ENCODE data around the gene ATP8A2.

ATP8A2 gene

DNA sequence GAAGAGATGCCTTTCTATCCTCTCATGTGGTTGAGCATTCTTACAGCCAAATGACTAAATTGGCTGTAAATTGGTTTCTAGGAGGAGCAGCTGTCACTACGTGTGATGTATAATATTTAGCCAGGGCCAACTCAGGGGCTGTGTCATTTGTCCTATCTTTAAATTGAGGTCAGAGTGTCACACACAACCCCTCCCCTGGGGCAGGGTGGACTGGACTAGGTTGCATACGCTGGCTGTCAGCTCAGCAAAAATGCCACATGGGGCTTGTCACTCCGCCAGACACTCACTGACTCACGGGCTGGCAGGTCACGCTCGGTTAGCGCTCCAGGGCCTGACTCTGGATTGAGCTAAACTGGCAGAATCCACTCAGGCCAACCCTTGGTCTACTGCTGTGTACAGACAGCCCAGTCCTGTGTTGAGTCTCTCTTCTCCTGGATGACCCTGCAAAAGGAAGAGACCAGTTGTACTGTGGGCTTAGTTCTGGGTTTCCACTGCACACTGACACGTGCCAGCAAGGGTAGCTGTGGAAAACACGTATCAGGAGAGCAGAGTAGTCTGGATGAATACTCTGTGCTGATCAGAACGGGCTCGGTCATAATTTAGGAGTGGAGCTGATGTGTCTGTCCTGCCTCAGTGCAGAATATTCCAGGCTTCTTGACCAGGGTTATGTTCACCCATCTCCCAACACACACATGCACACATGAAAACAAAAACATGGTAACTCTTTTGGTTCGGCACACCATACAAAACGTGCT, 650.9 kb downstream of the ATP8A2 start:
- Histone ChIP-seq H3K79me2 (ENCODE audit: control insufficient read depth, insufficient read depth, low read length, unreplicated experiment) (no peaks in the 10 kb centered on the region), H3K4me3 (ENCODE audit: low read depth, low read length) (no peak overlapping the region), H3K36me3 (ENCODE audit: insufficient read depth, low read length) (no peaks in the 10 kb centered on the region), H3K4me1 (ENCODE audit: control insufficient read depth, insufficient read depth, low read length, unreplicated experiment) (peaks cover 11% of the 10 kb centered on the region), H3K27me3 (ENCODE audit: insufficient read depth, low read length) (no peaks in the 10 kb centered on the region), H2AFZ (ENCODE audit: low read length, unreplicated experiment) (no peak overlapping the region), H3K27ac (ENCODE audit: low read depth, low read length) (peak overlapping the region; percentile 12; the same call in 1 of the 2 replicates)

DNA sequence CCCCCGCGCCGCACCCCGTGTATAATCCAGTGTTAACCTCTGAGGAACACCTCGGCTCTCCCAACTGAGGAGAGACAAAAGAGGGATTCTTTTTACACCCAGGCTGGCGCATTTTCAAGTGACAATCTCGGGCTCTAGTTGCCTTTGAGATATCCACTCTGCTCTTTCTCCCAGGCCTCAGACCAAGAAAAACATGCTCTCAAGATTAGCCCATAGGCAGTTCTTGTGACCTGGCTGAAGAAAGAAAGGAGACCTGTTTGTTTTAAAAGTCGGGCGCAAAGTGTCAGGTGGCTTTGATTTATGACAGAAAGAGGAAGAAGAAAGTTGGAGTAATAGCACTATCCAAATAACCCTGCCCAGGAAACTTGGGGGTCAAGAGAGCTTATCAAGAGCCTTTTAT, 652.8 kb downstream of the ATP8A2 start:
- Histone ChIP-seq H3K4me1 (ENCODE audit: control insufficient read depth, insufficient read depth, low read length, unreplicated experiment) (peaks cover 11% of the 10 kb centered on the region), H3K4me3 (ENCODE audit: low read depth, low read length) (no peak overlapping the region), H3K79me2 (ENCODE audit: control insufficient read depth, insufficient read depth, low read length, unreplicated experiment) (no peaks in the 10 kb centered on the region), H3K27ac (ENCODE audit: low read depth, low read length) (no peak overlapping the region), H3K27me3 (ENCODE audit: insufficient read depth, low read length) (no peaks in the 10 kb centered on the region), H3K36me3 (ENCODE audit: insufficient read depth, low read length) (no peaks in the 10 kb centered on the region), H2AFZ (ENCODE audit: low read length, unreplicated experiment) (no peak overlapping the region)

DNA sequence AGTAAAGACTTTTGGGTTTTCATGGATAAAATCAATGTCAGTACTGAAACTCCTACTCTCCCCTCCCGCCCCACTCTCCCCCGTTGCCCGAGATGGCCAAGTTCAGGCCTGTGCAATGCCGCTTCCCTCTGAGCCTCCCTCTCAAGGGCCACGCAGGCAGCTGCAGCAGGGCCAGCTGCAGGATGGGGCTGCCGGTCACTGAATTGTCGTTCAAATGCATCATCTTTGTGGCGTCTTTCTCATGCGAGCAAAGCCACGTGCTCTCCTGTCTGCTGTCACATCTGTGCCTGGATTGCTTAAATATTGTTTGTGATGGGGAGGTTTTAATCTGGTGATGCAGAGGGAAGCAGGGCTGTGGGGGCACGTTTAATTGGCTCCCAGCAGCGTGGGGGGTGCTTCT, 653.4 kb downstream of the ATP8A2 start:
- Histone ChIP-seq H2AFZ (ENCODE audit: low read length, unreplicated experiment) (no peak overlapping the region), H3K4me3 (ENCODE audit: low read depth, low read length) (no peak overlapping the region), H3K27ac (ENCODE audit: low read depth, low read length) (no peak overlapping the region), H3K4me1 (ENCODE audit: control insufficient read depth, insufficient read depth, low read length, unreplicated experiment) (peaks cover 11% of the 10 kb centered on the region), H3K79me2 (ENCODE audit: control insufficient read depth, insufficient read depth, low read length, unreplicated experiment) (no peaks in the 10 kb centered on the region), H3K27me3 (ENCODE audit: insufficient read depth, low read length) (no peaks in the 10 kb centered on the region), H3K36me3 (ENCODE audit: insufficient read depth, low read length) (no peaks in the 10 kb centered on the region)

DNA sequence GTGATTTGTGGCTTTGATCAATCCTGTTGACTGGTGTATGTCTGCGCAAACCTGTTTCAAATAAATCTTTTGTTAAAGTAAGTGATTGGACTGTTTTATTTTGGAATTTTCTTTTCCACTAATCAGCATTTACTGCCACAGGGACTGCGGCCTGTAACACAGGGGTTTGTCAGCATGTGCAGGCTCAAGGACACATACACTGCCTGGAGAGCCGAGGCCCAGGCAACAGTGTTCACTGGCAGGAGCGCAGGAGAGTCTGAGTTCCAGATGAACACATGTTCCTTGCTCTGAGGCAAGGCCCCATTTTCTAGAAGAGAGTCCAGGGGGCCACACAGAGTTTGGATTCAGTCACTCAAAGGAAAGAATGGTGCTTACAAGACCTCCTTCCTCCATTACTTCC, 654.0 kb downstream of the ATP8A2 start:
- no peaks in the 10 kb centered on the region for H3K79me2 ChIP-seq (ENCODE audit: control insufficient read depth, insufficient read depth, low read length, unreplicated experiment)
- no peak overlapping the region for H3K27ac ChIP-seq (ENCODE audit: low read depth, low read length)
- no peak overlapping the region for H3K4me3 ChIP-seq (ENCODE audit: low read depth, low read length)
- no peak overlapping the region for H2AFZ ChIP-seq (ENCODE audit: low read length, unreplicated experiment)
- no peaks in the 10 kb centered on the region for H3K27me3 ChIP-seq (ENCODE audit: insufficient read depth, low read length)
- H3K36me3 ChIP-seq (ENCODE audit: insufficient read depth, low read length), result no peaks in the 10 kb centered on the region
- H3K4me1 ChIP-seq (ENCODE audit: control insufficient read depth, insufficient read depth, low read length, unreplicated experiment), result peaks cover 11% of the 10 kb centered on the region

DNA sequence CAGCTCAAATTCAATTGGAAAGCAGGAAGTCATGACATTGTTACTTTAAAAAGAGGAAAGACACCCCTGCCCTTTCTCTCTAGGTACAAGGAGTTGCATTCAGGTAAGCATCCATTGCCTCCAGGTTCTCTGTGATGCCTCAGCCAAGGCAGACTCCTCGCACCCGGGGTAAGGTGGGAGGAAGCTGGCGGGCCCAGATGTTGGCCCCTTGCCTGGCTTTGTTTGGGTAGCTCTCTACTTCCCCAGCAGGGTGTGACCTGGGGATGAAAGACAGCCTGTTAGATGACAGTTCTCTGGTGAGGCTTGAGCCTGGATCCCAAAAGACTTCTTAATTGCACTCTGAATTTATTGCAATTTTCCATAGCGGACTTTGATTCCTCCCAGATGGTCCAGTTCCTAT, 654.4 kb downstream of the ATP8A2 start:
- Histone ChIP-seq H3K4me1 (ENCODE audit: control insufficient read depth, insufficient read depth, low read length, unreplicated experiment) (peaks cover 11% of the 10 kb centered on the region), H3K36me3 (ENCODE audit: insufficient read depth, low read length) (no peaks in the 10 kb centered on the region), H3K27me3 (ENCODE audit: insufficient read depth, low read length) (no peaks in the 10 kb centered on the region), H3K4me3 (ENCODE audit: low read depth, low read length) (no peak overlapping the region), H3K27ac (ENCODE audit: low read depth, low read length) (no peak overlapping the region), H2AFZ (ENCODE audit: low read length, unreplicated experiment) (no peak overlapping the region), H3K79me2 (ENCODE audit: control insufficient read depth, insufficient read depth, low read length, unreplicated experiment) (no peaks in the 10 kb centered on the region)

DNA sequence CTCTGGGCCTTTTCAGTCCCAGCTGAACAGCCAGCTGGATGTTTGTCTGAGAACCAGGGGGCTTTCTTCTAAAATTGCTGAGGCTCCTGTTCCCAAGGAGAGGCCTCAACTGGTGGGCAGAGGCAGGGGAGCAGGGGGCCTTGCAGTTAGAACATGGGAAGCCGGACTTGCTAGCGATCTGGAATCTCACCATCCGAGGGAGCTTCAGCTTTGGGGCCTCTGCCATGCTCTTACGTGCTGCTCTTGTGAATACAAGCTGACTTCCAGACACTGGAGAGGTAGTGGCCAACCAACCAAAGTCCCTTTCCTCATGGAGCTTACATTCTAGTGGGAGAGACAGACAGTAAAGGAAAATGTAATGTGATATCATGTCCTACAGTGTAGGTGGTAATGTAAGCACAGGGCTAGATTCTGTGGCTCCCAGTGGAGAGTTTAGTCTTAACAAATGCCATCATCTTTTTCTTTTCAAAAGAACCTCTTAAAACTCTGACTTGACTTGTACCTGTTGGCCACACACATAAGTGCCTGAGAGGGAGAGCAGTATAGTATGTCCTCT, 657.9 kb downstream of the ATP8A2 start:
- H3K4me3 ChIP-seq (ENCODE audit: low read depth, low read length), result no peak overlapping the region
- no peaks in the 10 kb centered on the region for H3K36me3 ChIP-seq (ENCODE audit: insufficient read depth, low read length)
- H3K27ac ChIP-seq (ENCODE audit: low read depth, low read length), result no peak overlapping the region
- no peak overlapping the region for H2AFZ ChIP-seq (ENCODE audit: low read length, unreplicated experiment)
- H3K4me1 ChIP-seq (ENCODE audit: control insufficient read depth, insufficient read depth, low read length, unreplicated experiment), result no peaks in the 10 kb centered on the region
- H3K27me3 ChIP-seq (ENCODE audit: insufficient read depth, low read length), result no peaks in the 10 kb centered on the region
- no peaks in the 10 kb centered on the region for H3K79me2 ChIP-seq (ENCODE audit: control insufficient read depth, insufficient read depth, low read length, unreplicated experiment)

DNA sequence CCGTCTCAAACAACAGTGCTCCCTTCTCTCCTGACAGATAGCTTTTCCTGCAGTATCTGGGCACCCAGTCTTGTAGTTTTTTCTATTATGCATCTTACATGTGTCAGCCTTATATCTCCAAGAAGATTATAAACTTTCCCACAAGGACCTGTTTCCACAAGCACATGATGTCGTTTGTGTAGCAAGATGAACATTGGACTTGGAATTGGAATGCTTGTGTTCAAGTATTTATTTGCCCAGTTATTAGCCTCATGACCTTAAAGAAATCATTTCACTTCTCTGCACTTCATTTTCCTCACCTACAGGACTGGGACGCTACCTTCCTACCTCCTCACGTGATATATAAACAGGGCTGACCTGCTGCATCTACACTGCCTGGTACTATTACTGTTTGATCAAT, 658.6 kb downstream of the ATP8A2 start:
- no peak overlapping the region for H3K27ac ChIP-seq (ENCODE audit: low read depth, low read length)
- H3K36me3 ChIP-seq (ENCODE audit: insufficient read depth, low read length), result no peaks in the 10 kb centered on the region
- H3K4me3 ChIP-seq (ENCODE audit: low read depth, low read length), result no peak overlapping the region
- no peak overlapping the region for H2AFZ ChIP-seq (ENCODE audit: low read length, unreplicated experiment)
- H3K79me2 ChIP-seq (ENCODE audit: control insufficient read depth, insufficient read depth, low read length, unreplicated experiment), result no peaks in the 10 kb centered on the region
- no peaks in the 10 kb centered on the region for H3K27me3 ChIP-seq (ENCODE audit: insufficient read depth, low read length)
- no peaks in the 10 kb centered on the region for H3K4me1 ChIP-seq (ENCODE audit: control insufficient read depth, insufficient read depth, low read length, unreplicated experiment)

DNA sequence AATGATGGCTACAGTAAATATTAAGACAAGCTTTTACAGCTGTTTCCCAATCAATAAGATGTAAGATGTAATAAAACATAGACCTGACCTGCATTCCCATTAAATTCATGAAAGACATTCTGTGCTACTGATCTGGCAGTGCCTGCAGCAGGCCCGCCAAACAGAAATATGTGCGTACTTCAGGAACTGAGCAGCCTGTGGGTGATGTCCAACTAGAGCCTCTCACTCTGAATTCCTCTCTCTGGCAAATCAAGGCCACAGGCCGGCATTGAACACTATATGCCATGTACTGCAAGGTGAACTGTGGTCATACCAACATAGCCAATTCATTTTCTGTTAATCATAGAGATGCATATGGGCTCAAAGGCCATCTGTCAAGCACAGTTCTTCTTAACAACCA, 662.2 kb downstream of the ATP8A2 start:
- no peaks in the 10 kb centered on the region for H3K79me2 ChIP-seq (ENCODE audit: control insufficient read depth, insufficient read depth, low read length, unreplicated experiment)
- H3K27ac ChIP-seq (ENCODE audit: low read depth, low read length), result no peak overlapping the region
- H3K4me3 ChIP-seq (ENCODE audit: low read depth, low read length), result no peak overlapping the region
- H3K36me3 ChIP-seq (ENCODE audit: insufficient read depth, low read length), result no peaks in the 10 kb centered on the region
- no peak overlapping the region for H2AFZ ChIP-seq (ENCODE audit: low read length, unreplicated experiment)
- no peaks in the 10 kb centered on the region for H3K4me1 ChIP-seq (ENCODE audit: control insufficient read depth, insufficient read depth, low read length, unreplicated experiment)
- H3K27me3 ChIP-seq (ENCODE audit: insufficient read depth, low read length), result no peaks in the 10 kb centered on the region

DNA sequence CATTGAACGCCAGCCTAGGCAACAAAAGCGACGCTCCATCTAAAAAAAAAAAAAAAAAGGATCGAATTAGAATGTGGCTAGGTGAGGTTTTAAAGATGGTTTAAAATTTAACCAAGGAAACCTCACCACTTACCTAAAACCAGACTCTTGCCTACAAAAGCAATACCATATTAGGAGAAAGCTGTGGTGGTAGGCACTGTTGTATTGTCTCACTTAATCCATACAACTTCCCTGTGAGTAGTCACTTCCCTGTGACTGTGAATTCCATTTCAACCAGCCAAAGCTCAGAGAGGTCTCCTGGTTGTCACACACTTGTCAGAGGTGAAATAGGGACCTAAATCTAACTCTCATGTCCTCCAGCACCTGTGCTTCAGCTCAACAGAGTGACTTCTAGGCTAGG, 664.6 kb downstream of the ATP8A2 start:
- H2AFZ ChIP-seq (ENCODE audit: low read length, unreplicated experiment), result no peak overlapping the region
- no peaks in the 10 kb centered on the region for H3K4me1 ChIP-seq (ENCODE audit: control insufficient read depth, insufficient read depth, low read length, unreplicated experiment)
- no peaks in the 10 kb centered on the region for H3K79me2 ChIP-seq (ENCODE audit: control insufficient read depth, insufficient read depth, low read length, unreplicated experiment)
- H3K36me3 ChIP-seq (ENCODE audit: insufficient read depth, low read length), result no peaks in the 10 kb centered on the region
- no peak overlapping the region for H3K27ac ChIP-seq (ENCODE audit: low read depth, low read length)
- no peaks in the 10 kb centered on the region for H3K27me3 ChIP-seq (ENCODE audit: insufficient read depth, low read length)
- no peak overlapping the region for H3K4me3 ChIP-seq (ENCODE audit: low read depth, low read length)

DNA sequence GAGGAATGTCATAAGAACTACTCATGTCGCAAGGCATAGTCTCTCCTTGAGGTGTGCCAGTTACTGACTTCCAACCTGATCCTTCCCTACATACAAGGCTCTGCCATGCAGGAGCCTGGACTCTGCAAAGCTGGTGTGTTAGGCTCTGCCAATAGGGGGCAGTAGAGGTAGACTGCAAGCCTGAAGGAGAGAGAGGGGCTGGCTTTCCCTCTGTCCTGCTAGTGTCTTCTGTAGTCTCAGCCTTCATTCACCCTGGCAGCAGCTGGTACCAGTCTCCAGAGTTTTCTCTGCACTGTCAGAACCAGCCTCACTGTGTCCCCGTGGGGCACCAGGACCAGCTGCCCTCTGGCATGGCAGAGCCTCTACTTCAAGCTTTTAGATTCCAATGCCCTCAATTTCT, 665.5 kb downstream of the ATP8A2 start:
- no peak overlapping the region for H2AFZ ChIP-seq (ENCODE audit: low read length, unreplicated experiment)
- no peak overlapping the region for H3K27ac ChIP-seq (ENCODE audit: low read depth, low read length)

DNA sequence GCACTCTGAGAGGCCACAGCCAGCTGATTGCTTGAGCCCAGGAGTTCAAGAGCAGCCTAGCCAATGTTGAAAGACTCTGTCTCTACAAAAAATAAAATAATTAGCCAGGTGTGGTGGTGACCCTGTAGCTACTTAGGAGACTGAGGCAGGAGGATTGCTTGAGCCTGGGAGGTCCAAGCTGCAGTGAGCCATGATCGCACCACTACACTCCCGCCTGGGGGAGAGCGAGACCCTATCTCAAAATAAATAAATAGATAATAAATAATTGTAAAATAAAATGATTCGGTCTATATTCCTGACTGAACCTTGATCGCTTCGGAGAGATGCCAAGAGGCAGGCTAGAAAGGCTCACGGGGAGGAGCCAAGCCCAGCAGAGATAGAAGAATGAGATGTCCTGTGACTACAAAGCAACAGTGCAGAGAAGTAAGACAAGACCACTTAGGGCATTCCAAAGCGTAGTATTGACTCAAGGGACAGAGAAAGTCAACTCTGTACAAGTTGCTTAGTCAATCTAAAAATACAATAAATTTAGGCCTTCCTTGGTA, 667.2 kb downstream of the ATP8A2 start:
- H2AFZ ChIP-seq (ENCODE audit: low read length, unreplicated experiment), result no peak overlapping the region
- H3K27me3 ChIP-seq (ENCODE audit: insufficient read depth, low read length), result 0 out of 2 replicates have a peak, but pooled peaks cover 9% of the 10 kb centered on the region
- H3K27ac ChIP-seq (ENCODE audit: low read depth, low read length), result no peak overlapping the region
- H3K4me1 ChIP-seq (ENCODE audit: control insufficient read depth, insufficient read depth, low read length, unreplicated experiment), result no peaks in the 10 kb centered on the region
- no peaks in the 10 kb centered on the region for H3K36me3 ChIP-seq (ENCODE audit: insufficient read depth, low read length)
- no peak overlapping the region for H3K4me3 ChIP-seq (ENCODE audit: low read depth, low read length)
- no peaks in the 10 kb centered on the region for H3K79me2 ChIP-seq (ENCODE audit: control insufficient read depth, insufficient read depth, low read length, unreplicated experiment)

More for the DNA sequence above, 665.5 kb downstream of the ATP8A2 start:
- H3K4me1 ChIP-seq (ENCODE audit: control insufficient read depth, insufficient read depth, low read length, unreplicated experiment), result no peaks in the 10 kb centered on the region
- H3K4me3 ChIP-seq (ENCODE audit: low read depth, low read length), result no peak overlapping the region
- H3K79me2 ChIP-seq (ENCODE audit: control insufficient read depth, insufficient read depth, low read length, unreplicated experiment), result no peaks in the 10 kb centered on the region
- 0 out of 2 replicates have a peak, but pooled peaks cover 3% of the 10 kb centered on the region for H3K27me3 ChIP-seq (ENCODE audit: insufficient read depth, low read length)
- no peaks in the 10 kb centered on the region for H3K36me3 ChIP-seq (ENCODE audit: insufficient read depth, low read length)

Measured in ACC112 (cell line).